Measurements from ENCODE around the gene SFN. TPM values are rescaled to one million over a fixed set of nuclear protein-coding genes. Genes with fewer than 3 reads are reported as not detected.
"Not testable (repeated sequence)": the region's sequence is repeated elsewhere in the genome, so short reads cannot be mapped to it uniquely, and the experiment has no call there.

SFN gene
- total and polyA plus RNA-seq, 2 donors: 8.6 to 23.5 TPM

DNA sequence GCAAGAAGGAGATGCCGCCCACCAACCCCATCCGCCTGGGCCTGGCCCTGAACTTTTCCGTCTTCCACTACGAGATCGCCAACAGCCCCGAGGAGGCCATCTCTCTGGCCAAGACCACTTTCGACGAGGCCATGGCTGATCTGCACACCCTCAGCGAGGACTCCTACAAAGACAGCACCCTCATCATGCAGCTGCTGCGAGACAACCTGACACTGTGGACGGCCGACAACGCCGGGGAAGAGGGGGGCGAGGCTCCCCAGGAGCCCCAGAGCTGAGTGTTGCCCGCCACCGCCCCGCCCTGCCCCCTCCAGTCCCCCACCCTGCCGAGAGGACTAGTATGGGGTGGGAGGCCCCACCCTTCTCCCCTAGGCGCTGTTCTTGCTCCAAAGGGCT is 732 bp downstream of the SFN start:
- H3K4me3 ChIP-seq (ENCODE audit: low read depth, low read length): peak overlapping the region; percentile 37
- WGBS: 45% methylated on average over 20 of the region's 20 CpGs

DNA sequence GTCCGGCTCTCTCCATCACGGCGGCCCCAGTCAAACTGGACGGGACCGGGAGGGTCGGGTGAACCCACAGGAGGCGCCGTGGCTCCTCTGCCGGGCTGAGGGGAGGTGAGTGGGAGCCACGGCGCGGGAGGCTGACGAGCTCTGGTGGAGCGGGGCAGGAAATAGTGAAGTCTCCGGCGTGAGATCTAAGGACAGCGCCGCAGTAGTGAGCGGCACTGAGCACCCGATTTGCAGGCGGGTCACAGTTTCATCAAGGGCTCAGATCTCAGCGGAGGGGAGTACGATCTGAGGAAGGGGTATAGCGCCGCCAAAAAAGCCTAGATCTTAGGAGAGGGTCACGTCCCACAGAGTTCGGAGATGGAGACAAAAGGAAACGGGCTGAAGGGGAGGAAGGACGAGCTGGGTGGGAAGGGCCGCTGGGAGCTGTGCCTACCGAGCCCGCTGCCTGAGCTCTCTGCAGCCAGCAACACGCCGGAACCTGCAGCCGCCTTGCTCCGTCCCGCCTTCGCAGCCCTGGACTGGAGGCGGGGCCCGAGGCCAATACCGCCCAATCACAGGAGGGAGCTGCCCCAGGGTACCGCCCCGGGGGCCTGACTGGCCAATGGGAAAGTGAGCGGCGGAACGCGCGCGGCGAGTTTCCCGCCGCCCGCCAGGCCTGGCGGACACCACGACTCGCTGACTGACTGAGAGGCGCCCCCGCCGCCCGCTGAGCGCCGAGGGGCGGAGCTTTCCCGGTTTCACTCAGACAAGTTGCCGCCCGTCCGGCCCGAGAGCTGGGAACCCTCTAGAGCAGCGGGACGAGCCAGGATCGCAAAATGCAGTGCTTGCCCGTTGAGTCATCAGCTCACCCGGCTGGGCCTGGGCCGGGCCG is 1.9 kb downstream of the SFN start:
- Histone ChIP-seq H3K27ac (ENCODE audit: low read depth) (peak overlapping the region; percentile 87), H3K4me3 (ENCODE audit: low read depth, low read length) (peak overlapping the region; percentile 37), H3K36me3 (ENCODE audit: insufficient read depth) (no peaks in the 10 kb centered on the region), H3K4me1 (ENCODE audit: insufficient read depth) (no peaks in the 10 kb centered on the region)
- peak; percentile 92 for DNase-seq (ENCODE audit: extremely low spot score)
- WGBS: under 1% methylated on average over 75 of the region's 75 CpGs

More for the DNA sequence above, 732 bp downstream of the SFN start:
- peak overlapping the region; percentile 75 for H3K27ac ChIP-seq (ENCODE audit: low read depth)
- H3K4me1 ChIP-seq (ENCODE audit: insufficient read depth): no peaks in the 10 kb centered on the region
- DNase-seq (ENCODE audit: extremely low spot score): no peak
- no peaks in the 10 kb centered on the region for H3K36me3 ChIP-seq (ENCODE audit: insufficient read depth)

DNA sequence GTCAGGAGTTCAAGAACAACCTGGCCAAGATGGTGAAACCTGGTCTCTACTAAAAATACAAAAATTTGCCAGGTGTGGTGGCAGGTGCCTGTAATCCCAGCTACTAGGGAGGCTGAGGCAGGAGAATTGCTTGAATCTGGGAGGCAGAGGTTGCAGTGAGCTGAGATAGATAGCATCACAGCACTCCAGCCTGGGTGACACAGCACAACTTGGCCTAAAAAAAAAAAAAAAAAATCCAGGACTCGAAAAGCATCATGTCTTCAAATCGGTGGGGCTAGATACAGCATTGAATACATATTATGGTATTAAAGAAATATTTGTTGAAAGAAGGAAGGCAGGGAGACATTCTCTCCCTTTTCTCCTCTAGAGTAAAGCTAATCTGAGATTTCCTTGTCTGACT is 10.1 kb downstream of the SFN start:
- not testable (repeated sequence) for H3K4me1 ChIP-seq (ENCODE audit: insufficient read depth); H3K36me3 ChIP-seq (ENCODE audit: insufficient read depth); H3K4me3 ChIP-seq (ENCODE audit: low read depth, low read length); DNase-seq (ENCODE audit: extremely low spot score); H3K27ac ChIP-seq (ENCODE audit: low read depth)
- 72% methylated on average over 2 of the region's 2 CpGs for WGBS

DNA sequence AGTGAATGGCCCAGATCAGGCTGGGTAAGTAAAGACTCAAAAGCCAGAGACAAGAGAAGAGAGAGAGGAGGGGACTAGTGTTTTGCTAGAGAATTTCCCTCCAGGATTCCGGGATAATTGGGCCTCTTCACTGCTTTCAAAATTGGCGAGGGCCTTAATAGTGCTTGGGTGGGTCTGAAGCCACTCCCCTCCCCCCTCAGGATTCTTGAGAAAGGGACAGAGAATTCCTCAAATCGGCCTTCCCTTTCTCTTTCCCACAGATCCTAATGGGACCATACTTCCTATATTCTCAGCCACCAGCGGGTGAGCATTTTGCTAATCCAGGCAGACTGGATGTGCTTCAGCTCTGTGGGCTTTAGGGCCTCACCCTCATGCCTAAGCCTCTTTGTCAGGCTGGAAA is 11.9 kb downstream of the SFN start:
- Histone ChIP-seq H3K4me3 (ENCODE audit: low read depth, low read length) (no peak overlapping the region), H3K27ac (ENCODE audit: low read depth) (no peak overlapping the region), H3K4me1 (ENCODE audit: insufficient read depth) (no peaks in the 10 kb centered on the region), H3K36me3 (ENCODE audit: insufficient read depth) (no peaks in the 10 kb centered on the region)
- WGBS: 61% methylated on average over 4 of the region's 4 CpGs
- no peak for DNase-seq (ENCODE audit: extremely low spot score)

DNA sequence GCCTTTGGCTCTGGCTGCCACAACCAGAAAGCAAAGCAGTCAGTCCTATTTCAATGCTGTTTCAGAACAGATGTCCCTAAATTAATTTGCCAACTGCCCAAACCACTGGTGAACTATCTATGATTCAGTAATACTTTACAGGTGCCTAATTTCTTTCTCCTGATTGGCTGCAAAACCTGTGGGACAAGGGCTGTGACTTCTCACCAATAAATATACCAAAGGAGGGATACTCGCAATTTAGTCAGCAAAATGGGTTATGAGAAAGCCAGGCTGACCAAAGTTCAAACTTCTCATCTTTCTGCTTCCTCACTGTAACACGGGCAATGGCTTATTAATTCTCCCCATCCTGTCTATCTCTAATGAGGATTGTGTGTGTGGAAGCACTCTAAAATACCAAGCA is 14.4 kb downstream of the SFN start:
- Histone ChIP-seq H3K36me3 (ENCODE audit: insufficient read depth) (peaks cover 2% of the 10 kb centered on the region), H3K4me3 (ENCODE audit: low read depth, low read length) (no peak overlapping the region), H3K27ac (ENCODE audit: low read depth) (no peak overlapping the region), H3K4me1 (ENCODE audit: insufficient read depth) (no peaks in the 10 kb centered on the region)
- 78% methylated on average over 2 of the region's 2 CpGs for WGBS
- no peak for DNase-seq (ENCODE audit: extremely low spot score)

DNA sequence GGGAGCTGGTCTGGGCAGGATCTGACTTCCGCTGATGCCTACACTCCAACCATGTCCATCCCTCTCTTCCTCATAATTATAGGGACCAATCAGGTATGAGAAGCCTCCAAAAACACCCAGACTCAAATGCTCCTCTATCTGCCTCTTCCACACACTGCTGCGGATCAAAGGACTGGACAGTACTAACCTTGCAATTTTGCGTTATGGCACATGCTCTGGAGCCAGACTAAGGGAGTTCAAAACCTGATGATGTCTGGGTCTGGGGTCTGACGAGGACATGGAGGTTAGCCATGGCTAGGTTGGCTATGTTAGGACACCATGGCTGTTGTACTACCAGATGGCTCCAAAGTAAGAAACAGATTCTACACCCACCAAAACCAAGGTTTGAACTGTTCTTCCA is 16.8 kb downstream of the SFN start:
- Histone ChIP-seq H3K36me3 (ENCODE audit: insufficient read depth) (peaks cover 2% of the 10 kb centered on the region), H3K27ac (ENCODE audit: low read depth) (no peak overlapping the region), H3K4me1 (ENCODE audit: insufficient read depth) (no peaks in the 10 kb centered on the region), H3K4me3 (ENCODE audit: low read depth, low read length) (no peak overlapping the region)
- DNase-seq (ENCODE audit: extremely low spot score): no peak
- 95% methylated on average over 4 of the region's 4 CpGs for WGBS

DNA sequence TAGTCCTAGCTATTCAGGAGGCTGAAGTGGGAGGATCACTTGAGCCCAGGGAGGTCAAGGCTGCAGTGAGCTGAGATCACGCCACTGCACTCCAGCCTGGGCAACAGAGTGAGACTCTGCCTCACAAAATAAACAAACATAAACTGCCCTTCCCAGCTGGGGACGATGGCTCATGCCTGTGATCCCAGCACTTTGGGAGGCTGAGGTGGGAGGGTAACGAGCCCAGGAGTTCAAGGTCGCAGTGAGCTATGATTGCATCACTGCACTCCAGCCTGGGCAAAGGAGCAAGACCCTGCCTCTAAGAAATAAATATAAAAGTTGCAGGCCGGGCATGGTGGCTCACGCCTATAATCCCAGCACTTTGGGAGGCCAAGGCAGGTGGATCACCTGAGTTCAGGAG is 18.7 kb downstream of the SFN start:
- 85% methylated on average over 6 of the region's 6 CpGs for WGBS
- not testable (repeated sequence) for H3K36me3 ChIP-seq (ENCODE audit: insufficient read depth); DNase-seq (ENCODE audit: extremely low spot score); H3K4me3 ChIP-seq (ENCODE audit: low read depth, low read length); H3K27ac ChIP-seq (ENCODE audit: low read depth); H3K4me1 ChIP-seq (ENCODE audit: insufficient read depth)

DNA sequence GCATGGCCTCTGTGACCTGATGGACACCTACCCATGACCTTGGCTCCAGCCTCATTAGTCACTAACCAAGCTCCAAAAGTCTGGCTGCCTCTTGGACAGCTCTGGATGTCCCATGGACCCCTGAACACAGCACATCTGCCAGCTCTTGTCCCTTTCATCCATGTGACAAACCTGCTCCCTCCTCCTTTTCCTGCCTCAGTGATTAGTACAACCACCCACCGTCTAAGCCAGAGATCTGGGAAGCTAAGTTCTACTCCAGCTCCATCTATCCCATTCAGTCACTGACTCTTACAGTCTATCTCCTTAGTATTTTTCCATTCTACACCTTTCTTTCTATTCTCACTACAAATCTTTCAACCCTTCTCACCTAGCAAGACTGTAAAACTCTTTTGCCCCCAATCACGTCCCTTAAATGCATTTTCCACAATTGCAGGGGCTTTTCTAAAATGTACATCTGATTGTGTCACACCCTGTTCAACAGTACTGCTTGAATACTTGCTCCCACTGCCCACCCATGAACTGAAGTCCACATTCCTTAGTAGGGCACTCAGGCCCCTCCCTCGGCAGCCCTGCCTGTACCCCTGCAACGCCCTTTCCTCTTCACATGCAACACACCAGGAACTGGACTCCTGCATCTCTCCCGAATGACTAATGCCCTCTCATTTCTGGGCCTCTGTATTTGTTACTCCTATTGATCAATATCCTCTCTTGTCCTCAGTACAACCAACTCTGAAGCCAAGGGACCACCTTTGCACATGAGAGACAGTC is 19.9 kb downstream of the SFN start:
- H3K4me3 ChIP-seq (ENCODE audit: low read depth, low read length): no peak overlapping the region
- DNase-seq (ENCODE audit: extremely low spot score): no peak
- H3K4me1 ChIP-seq (ENCODE audit: insufficient read depth): no peaks in the 10 kb centered on the region
- WGBS: 88% methylated on average over 5 of the region's 5 CpGs
- H3K27ac ChIP-seq (ENCODE audit: low read depth): no peak overlapping the region
- peaks cover 2% of the 10 kb centered on the region for H3K36me3 ChIP-seq (ENCODE audit: insufficient read depth)

DNA sequence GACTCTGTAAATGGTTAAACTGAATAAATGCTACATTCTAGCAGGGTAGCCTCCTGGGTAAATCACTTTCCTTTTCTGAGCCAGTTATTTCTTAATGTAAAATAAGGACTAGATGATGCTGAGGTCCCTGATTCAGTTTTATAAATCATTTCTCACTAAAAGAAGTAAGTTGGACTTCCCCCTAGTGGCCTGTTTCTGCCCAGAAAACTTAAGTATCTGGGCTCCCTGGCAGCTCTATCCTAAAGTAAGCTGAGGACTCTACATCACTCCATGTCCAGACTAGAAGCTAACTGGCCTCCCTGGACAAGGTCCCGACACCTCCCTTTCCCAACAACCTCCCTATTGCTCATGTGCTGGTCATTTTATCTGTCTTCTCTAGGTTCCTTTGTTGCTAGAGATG is 24.2 kb downstream of the SFN start:
- H3K27ac ChIP-seq (ENCODE audit: low read depth): no peak overlapping the region
- DNase-seq (ENCODE audit: extremely low spot score): no peak
- no peaks in the 10 kb centered on the region for H3K4me1 ChIP-seq (ENCODE audit: insufficient read depth)
- H3K4me3 ChIP-seq (ENCODE audit: low read depth, low read length): no peak overlapping the region
- WGBS: 81% methylated on average over 1 of the region's 1 CpG
- H3K36me3 ChIP-seq (ENCODE audit: insufficient read depth): peaks cover 2% of the 10 kb centered on the region

DNA sequence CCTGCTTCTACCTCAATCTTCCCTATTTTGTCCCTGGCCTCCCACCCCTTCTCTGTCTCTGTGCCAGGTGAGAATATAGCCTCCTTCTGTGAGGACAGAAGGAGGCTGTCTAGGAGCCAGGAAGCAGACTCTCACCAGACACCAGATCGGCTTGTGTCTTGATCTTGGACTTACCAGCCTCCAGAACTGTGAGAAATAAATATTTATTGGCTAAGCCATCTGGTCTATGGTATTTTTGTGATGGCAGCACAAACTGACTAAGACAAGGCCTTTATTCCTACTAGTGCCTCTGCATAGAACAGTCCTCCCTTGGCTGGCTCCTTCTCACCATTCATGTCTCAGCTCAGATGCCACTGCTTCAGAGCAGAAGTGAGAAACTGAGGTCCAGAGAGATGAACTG is 25.3 kb downstream of the SFN start:
- no peak overlapping the region for H3K27ac ChIP-seq (ENCODE audit: low read depth)
- H3K36me3 ChIP-seq (ENCODE audit: insufficient read depth): no peaks in the 10 kb centered on the region
- H3K4me3 ChIP-seq (ENCODE audit: low read depth, low read length): no peak overlapping the region
- no peaks in the 10 kb centered on the region for H3K4me1 ChIP-seq (ENCODE audit: insufficient read depth)
- 86% methylated on average over 1 of the region's 1 CpG for WGBS
- DNase-seq (ENCODE audit: extremely low spot score): no peak

DNA sequence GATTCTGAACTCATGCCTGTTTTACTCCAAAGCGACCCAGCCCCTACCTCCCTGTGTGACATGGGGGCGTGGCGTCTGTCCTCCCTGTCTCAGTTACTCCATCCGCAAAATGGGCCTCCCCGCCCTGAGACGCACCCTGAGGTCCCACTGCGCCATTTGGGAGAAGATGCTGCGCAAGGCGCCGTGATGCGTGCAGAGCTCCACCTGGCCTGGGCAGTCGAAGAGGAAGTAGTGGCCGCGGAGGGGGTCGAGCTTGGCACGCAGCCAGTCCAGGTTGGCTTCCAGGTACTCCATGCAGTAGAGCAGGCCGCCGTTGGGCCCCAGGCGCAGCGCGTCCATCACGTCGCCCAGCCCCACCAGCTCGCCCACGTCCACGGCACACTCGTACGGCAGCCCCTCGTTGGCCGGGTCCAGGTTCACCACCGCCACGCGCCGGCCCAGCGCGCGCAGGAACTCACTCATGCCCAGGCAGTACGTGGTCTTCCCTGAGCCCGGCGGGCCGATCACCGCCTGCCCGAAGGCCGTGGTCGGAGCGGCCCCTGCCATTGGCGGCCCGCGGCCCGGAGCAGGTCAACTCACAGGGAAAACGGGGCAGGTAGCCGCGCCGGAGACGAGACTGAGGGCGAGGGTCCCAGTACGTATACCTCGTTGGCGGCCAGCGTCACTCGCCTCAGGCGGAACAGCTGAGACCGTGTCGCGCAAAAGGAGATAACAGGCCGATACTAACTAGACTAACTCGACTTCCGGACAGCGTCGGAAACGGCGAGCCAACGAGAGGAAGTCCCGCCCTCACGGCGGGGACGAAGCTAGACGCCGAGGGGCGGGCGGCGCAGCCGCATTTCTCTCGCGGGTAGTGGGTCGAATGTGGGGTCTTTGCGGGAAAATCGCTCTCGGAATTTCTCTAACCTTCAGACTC is 26.9 kb downstream of the SFN start, which contains the start of gene GPN2:
Gene GPN2, minus strand, starts transcription at position 733 of the 916 bp plus-strand sequence. Its CDS starts 187 bp downstream, at position 546.
- Histone ChIP-seq H3K36me3 (ENCODE audit: insufficient read depth) (no peaks in the 10 kb centered on the region), H3K4me1 (ENCODE audit: insufficient read depth) (no peaks in the 10 kb centered on the region), H3K27ac (ENCODE audit: low read depth) (peak within 1 kb of the TSS; percentile 85), H3K4me3 (ENCODE audit: low read depth, low read length) (peak within 1 kb of the TSS; percentile 75)
- WGBS: 1% methylated on average over 89 of the region's 89 CpGs
- peak; percentile 42 for DNase-seq (ENCODE audit: extremely low spot score)

DNA sequence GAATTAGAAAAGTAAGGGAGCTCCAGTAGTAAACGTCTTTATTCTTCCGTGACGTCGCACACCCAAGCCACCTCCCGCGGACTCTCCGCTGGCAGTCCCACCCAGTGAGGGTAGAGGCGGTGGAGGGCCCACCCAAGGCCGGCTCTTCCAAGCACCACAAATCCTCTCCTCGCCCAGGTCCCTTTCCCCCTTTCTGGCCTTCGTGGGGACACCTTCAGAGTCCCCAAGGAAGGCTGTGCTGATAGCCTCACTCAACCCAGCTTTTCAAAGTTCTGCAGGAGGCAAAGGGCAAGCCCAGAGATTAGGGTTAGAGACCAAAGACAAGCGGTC is 27.5 kb downstream of the SFN start:
- H3K27ac ChIP-seq (ENCODE audit: low read depth): peak overlapping the region; percentile 85
- no peaks in the 10 kb centered on the region for H3K4me1 ChIP-seq (ENCODE audit: insufficient read depth)
- no peak for DNase-seq (ENCODE audit: extremely low spot score)
- 3% methylated on average over 12 of the region's 12 CpGs for WGBS
- H3K36me3 ChIP-seq (ENCODE audit: insufficient read depth): no peaks in the 10 kb centered on the region
- peak overlapping the region; percentile 75 for H3K4me3 ChIP-seq (ENCODE audit: low read depth, low read length)

DNA sequence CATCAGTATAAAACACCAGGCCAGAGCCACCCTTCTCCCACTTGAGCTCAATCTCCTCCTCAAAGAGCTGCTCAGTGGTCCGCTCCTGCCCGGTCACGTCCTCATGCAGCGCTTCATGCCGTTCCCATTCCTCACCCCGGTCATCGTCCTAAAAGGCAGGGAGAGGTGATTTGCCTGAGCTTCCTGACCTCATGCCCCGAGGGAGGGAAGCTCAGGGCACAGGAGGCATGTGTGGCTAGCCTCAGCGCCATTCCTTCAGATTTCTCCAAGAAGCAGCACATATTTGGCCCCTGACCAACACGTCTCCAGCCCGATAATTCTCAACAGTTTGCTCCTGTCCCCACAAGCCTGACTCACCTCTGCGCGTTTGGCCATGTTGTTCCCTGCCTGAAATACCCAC is 31.3 kb downstream of the SFN start:
- H3K36me3 ChIP-seq (ENCODE audit: insufficient read depth): no peaks in the 10 kb centered on the region
- 93% methylated on average over 13 of the region's 13 CpGs for WGBS
- DNase-seq (ENCODE audit: extremely low spot score): no peak
- H3K4me1 ChIP-seq (ENCODE audit: insufficient read depth): no peaks in the 10 kb centered on the region
- H3K4me3 ChIP-seq (ENCODE audit: low read depth, low read length): no peak overlapping the region
- no peak overlapping the region for H3K27ac ChIP-seq (ENCODE audit: low read depth)

Data from urinary bladder (tissue), 4 donors.